Germinal center (tissue), 1 donor: Measurements from ENCODE around the gene KRT4.

Experiments
- DNase-seq: peaks from one replicate; pipeline ENCODE4 v3.0.0; 2012; ENCODE audit warnings: mixed read lengths, low spot score

KRT4 gene

DNA sequence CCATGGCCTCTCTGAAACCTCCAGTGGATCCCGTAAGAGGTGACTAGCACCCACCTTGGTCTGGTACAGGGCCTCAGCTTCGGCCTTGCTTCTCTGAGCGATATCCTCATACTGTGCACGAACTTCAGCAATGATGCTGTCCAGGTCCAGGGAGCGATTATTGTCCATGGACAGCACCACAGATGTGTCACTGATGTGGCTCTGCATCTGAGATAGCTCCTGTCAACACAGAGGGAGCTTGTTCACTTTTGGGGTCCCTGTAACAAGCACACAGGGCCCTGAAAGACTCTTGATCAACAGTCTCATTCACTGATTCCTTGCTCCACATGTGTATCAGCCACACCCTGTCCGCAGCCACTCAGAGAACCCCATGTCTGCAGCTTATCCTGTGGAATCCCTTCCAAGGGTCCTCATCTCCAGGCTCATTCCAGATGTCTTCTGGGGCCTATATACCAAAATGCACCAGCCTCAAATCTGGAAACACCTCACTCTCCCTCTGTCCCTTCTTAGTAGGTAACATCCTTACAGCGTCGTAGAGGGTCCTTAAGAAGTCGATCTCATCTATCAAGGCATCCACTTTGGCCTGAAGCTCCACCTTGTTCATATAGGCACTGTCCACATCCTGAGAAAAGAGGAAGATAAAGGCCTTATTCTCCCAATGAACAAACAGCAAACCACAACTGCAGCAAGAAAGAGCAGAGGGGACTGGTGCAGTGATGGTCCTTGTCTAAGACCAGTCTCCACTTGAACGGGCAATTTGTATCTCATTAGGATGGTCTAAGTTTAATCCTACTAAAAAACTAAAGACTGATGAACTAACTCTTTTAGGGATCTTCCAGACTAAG, 21.5 kb downstream of the KRT4 start:
- DNase-seq = no peak

DNA sequence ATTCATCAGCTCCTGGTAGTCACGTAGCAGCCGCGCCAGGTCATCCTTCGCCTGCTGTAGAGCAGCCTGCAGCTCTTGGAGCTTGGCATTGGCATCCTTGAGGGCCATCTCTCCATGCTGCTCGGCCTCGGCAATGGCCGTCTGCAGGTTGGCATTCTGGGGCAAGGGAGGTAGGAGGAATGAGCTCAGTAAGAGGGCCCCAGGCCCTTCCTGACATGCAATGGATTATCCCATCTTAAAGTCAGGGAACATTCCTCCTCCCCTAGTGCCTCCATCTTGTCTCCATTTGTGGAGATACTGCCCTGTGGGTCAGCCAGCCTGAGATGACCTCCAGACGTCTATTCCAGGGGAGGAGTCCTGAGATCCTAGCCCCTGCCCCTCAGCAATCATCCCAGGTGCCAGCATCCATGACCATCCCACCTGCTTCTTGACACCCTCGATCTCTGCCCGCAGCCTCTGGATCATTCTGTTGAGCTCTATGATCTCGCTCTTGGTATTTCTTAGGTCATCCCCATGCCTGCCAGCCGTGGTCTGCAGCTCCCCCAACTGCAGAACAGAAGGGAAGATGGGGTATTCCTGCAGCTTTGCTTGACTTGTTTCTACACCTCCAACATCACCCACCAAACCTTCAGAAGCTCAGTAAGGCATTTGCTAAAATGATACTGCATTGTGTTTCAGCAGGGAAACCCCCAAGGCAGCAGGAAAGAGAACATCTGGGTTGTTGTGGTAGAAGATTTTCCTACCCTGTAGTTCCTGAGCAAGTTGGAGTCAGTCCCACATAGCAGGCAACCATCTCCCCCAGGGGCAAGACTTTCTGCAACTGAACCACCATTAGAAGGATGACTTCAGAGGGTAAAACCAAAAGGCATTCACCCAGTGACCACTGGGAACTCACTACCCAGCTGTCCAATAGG, 22.4 kb downstream of the KRT4 start:
- DNase-seq = no peak

DNA sequence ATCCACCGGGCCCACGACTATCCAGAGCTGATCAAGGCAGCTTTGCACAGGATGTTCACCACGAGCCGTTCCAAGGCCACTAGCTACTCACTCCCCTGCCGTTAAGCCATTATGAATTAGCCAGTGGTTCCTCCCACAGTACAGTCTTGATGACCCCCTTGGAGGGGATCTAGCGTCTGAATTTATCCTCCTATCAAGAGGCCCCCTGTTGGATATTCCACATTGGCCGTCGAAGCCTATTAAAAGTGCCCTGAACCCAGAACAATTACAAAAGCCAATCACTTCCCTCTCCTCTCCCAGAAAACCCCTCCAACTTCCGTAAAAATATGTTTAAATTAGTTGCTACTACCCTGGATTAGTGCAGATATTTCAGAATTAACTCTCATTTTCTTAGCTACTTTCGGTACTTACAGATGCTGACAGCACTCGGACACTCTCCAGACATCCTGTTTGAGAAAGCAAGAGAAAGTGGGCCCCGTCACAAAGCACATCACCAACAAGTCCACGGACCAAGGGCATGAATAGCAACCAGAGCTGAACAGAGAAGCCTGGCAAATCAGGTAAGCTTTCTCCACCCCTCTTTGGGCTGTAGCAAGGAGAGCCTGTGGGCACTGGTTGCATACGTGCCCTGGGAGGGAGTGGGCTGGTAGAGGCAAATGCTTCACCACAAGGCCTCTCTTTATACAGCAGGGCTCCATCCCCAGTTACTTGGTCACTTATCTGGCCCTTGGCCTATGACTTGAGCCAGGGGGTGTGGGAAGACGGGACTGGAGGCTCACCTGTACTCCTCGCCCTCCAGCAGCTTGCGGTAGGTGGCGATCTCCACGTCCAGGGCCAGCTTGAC, 23.3 kb downstream of the KRT4 start:
- DNase-seq = no peak

DNA sequence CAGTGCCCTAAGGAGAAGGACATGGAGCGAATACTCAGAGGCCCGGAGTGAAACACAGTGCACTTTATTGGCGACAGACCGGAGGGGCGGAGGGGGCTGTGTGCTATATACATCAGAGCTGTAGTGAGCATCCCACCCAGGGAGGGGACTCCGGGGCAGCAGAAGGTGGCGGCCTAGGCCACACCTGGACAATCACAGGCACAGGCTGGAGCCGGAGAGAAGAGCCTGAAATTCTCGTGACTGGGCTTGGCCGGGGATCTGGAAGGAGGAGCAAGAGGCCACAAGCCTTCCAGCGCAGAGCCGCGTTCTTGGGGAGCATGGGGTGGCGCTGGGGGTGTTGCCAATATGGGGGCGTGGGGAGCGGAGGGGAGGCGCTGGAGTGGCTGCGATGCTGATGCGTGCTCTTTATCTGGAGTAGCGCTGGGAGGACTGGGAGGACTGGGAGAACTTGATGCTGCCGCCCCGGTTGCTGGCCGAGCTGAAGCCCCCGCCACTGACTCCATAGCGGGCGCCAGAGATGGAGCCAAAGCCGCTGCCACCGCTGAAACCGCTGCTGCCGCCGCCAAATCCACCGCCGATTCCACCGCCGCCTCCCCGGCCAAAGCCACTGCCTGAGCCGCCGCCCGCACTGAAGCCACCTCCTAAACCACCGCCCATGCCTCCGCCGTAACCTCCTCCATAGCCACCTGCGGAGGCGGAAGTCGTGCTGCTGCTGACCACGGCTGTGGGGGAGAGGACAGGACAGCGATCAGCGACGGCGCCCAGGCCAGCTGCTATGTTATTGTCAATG, 24.1 kb downstream of the KRT4 start:
- peak; percentile 10 for DNase-seq

DNA sequence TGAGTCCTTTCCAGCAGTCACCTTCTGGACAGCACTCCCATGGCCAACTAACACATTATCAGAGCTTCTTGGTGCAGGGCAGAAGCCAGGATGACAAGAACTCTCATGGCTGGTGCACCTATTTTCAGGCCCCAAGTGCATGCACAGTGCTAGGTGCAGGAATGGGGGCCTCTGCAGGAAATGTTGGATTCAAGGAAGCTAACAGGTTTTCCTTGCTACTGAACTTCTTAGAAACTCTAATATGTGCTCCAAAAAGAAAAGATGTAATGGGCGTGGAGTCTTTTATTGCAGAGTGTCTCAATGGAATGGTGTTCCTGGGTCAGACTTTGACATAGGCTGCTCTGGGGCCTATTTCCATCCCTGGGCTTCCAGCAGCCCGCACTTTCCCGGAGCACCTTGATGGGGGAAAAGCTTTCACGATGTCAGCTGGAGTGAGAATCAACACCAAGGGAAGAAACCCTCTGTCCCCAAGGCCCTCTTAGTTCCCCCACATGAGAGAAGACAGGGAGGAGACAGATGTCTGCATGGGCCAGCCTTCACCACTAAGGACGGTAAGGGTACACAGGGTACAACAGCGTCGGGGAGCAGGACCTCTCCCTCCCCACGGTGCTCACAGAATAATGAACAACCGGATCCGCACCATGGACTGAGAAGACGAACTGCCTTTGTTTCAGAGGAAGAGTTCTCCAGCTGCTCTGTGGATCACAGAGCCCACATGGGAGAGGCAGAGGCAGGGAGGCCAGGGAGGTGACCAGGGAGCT, 24.9 kb downstream of the KRT4 start:
- no peak for DNase-seq

DNA sequence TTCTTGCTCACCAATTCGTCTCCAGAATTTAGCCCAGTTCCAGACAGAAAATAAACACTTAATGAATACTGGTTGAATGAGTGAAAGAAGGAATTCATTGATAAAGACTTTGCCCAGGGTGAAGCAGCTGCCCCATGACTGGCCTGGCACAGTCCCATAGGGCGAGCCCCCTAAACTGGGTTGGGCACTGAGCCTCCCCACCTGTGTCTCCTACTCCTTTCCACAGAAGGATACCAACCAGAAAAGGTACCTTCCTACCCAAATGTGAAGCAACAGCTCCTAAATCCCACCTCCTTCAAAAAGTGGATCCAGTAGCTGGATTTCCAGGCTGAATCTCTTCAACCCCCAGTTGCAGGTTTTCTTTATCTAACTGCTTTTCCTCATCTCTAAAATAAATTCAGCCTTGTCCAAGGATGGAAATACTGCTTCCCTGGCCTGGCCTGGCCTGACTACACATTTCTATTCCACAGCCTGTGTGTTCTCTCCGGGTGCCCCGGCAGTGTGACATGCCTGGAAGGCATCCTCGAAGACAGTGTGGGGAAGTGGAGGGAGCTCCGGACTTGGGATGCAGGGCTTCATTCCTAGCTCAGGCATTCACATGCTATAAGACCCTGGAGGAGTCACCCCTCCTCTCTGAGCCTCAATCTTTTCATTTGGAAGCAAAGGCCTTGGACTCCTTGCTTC, 25.6 kb downstream of the KRT4 start:
- no peak for DNase-seq

DNA sequence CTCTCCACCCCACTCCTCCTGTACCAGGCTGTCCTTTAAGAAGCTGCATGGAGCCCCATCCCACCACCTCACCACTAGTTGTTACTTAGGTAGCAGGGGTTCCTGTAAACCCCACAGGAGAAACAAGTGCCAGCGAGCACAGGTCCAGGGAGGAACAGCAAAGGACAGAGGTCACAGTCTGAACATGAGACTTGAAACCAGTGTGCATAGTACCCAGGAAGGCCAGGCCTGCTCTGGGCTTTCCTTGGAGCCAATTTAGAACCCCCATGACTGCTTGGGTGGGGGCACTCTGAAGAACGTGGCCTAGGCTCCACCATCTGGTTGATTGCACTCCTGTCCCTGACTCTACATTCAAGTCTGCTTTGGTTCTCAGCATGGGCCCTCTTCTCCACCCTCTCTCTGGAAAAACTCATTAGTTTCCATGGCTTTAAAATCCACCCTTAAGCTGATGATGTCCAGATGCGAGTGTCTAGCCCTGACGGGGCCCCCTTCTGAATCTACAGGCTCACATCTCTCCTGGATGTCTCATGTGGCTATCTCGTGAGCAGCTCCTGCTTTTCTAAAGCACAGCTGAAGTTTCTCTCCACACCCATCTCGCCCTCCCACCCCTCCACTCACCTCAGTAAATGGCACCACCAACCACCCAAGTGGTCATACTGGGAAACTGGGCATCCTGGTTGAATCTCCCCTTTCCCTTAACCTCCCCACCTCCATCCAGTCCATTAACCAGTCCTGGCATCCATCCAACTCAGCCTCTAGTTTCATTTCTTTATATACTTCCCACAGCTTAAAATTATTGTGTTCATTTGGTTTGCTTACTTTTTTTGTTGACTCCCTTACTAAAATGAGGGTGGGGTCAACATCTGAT, 26.4 kb downstream of the KRT4 start:
- DNase-seq = no peak

DNA sequence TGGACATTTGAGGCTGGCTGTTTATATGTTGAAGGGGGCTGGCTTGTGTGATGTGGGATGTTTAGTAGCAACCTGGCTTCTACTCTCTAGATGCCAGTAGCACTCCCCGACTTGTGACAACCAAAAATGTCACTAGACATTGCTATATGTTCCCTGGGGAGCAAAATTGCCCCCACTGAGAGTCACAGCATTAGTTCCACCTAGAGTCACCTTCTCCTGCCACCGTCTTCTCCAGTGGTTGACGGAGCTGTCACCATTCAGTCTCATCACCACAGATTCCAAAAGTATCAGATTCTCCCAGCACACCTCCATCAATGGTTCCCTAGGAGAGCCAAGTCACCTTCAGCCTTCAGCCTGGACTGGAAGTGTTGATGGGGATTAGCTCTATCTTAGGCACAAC, 29.0 kb downstream of the KRT4 start:
- DNase-seq = no peak

DNA sequence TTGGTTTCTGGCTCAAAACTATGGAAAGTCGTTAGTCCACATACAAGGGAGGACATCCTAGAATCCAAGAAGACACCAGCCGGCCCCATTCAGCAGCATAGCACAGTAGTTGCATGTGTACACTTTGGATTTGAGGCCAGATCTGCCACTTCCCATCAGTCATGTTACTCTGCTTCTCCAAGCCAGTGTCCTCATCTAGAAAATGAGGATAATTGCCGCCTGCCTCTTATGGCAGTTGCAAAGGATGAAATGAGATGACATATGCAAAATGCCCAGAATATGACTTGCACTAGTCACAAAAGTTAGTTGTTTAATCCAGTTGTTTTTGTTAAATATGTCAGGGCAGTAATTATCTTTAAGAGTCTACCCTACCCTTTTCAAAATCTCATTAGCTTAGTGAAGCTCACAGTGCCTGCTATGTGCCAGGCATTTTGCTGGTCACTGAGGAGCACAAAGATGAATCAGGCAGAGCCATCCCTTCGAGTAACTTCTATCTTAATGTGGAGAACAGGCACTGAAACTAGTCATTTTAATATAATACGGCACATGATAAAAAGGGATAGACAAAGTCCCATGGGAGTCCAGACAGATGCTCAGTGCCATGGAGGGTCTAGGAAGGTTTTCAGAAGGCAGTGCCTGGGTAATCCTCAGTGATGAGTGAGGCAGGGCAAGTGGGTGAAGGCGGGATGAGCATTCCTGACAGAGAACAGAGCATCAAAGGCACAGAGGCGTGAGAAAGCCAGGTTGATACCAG, 30.2 kb downstream of the KRT4 start:
- DNase-seq = no peak

DNA sequence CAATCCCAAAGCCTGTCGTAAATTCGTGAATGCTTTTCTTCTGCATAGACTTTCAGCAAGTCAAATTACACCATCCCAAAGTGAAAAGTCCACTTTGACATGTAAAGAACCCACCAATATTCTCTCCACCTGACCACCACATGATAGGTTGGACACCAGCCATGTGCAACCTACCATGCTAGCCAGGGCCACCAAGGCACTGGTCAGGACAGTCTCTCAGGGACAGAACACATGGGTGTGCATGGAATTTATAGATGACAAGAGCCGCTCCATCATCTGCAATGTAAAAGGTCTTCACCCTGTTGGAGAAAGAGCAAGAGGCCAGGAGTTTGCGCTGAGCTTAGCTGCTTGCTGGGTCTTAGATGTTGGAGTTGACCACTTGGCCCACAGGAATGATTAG, 31.4 kb downstream of the KRT4 start:
- DNase-seq = no peak

DNA sequence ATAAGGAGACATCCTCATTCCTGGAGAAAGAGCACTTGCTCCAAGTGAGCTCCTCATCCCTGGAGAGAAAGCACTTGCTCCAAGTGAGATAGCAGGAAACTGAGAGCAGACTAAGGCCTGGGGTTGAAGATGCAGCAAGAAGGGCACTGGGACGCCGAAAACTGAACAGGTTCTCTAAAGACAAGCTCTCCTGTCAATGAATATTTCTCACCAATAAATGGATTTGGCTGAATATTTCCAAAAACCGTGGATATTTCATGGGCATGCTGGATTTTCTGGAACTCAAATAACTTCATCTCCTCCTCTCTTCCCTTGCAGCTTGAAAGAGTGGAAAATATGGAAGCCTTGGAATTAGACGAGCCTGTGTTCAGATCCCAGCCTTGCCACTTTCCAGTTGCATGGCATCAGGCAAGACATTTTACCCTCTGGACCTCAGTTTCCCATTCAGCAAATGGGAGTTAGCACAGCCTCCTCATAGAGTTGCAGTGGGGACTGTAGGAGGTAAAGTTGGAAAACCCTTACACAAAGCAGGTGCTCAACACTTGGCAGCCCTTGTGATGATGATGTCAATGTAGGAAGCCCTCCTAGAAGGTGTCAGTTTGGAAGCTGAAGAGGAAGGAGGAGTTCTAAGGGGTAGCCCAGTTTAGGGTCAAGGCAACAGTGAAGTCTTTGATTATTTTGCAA, 32.4 kb downstream of the KRT4 start:
- no peak for DNase-seq

DNA sequence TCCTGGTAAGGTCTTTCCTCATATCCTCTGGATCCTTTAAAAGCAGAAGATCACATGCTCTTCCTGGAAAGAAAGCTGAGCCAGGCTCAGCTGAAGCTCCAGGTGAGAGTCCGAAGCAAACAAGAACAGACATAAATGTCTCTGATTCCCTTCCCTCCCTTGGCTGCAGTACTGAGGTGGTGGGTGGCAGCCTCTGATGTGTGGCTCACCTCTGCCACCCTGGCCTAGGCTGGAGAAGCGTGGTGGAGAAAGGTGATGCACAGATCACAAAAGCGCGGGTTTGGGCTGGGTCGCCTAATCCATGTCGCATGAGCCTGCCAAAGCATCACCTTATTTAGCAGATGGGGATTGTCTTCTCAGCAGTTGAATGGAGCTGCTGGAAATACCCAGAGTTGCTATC, 34.0 kb downstream of the KRT4 start:
- no peak for DNase-seq

DNA sequence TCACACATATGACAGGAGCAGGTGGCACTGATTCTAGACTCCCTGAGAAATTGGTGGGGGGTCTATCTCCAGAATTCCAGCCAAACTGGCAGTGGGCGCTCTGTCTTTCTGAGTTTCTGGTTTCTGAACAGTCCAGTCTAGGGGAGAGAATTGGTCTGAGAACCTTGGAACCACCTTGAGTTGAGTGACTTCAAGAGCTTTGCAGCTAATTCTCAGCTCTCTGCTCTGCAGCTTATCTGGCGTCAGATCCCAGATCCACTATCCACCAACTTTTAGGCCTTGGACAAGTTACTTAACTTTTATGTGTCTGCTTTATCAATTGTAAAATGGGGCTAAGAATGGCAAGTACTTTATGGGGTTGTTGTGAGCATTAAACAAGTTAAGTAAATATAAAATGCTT, 35.1 kb downstream of the KRT4 start:
- no peak for DNase-seq

DNA sequence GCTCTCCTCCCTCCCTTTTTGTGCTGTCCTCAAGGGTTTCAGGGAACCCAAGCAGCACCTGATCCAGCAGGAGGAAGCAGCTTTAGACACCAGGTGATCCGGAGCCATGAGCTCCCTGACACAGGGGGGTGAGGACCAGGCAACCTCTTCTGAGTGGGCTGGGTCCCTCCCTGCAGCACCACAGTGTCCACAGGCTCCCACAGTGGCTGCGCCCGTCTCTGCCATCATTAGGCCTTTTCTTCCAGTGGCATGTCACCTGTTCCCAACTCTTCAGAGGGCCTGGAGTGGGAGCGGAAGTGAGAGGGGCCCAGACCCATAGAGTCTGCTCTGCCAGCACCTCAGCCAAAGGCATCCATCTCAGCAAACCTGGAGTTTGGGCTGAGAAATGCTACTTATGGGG, 36.4 kb downstream of the KRT4 start:
- no peak for DNase-seq

DNA sequence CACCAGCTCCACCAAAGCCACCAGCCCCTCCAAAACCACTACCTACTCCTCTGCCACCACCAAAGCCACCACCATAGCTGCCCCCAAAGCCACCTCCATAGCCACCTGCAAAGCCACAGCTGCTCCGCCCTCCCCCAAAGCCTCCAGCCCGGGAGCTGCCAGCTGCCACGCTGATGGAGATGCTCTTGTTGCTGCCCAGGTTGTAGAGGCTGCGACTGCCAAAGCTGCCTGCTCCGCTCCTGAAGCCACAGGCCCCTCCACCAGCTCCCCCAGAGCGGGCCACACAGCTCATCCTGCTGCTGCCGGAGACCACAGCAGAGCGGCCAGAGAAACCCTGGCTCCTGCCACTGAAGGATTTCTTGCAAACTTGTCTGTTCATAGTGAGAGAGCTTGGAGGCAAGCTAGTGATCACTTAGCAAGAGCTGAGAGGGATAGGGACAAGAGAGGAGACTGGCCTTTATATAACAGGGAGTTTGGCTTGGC, 37.0 kb downstream of the KRT4 start, which contains the start of gene KRT76:
Gene KRT76, minus strand, starts transcription at position 433 of the 483 bp plus-strand sequence. Its CDS starts 54 bp downstream, at position 379.
- DNase-seq = no peak

DNA sequence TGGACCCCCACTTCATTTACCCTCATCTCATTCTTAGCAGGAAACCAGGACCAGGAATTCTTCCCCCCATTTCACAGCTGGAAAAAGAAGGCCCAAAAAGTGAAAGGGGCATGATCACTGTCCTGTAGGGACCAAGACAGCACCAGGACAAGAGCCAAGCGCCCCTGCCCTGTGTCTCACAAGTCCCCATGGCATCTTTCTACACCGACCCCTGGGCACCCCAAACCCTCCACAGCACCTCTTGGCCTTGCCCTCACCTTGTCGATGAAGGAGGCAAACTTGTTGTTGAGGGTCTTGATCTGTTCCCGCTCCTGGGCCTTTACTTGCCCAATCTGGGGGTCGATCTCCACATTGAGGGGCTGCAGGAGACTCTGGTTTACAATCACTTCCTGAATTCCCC, 37.5 kb downstream of the KRT4 start:
- no peak for DNase-seq

DNA sequence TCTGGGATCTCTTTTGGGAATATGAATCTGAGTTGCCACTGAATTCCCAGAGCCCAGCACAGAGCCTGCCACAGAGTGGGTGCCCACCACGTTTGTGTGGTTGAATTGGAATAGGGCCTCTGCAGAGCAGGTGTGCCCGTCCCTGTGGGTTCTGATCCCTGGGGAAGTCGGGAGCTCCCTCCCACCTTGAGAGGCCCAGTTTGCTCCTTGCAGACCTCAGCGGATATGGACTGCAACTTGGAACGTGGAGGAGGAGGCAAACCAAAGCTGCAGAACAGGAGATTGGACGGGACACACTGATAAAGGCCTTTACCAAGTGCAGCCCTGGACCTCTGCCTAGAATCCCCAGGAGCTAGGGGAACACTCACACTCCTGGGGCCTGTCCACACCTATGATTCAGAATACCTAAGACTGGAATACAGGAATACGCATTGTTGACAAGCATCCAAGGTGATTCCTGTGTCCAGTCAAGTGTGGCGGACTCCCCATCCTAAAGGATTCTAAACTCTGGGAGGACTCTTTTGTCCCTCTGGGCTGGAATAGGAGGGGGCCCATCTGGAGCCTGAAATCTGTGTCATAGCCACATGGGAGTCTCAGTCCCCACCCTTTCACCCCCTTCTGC, 39.2 kb downstream of the KRT4 start:
- no peak for DNase-seq
